ENCODE measurements around the gene SQSTM1. TPM values are rescaled to one million over a fixed set of nuclear protein-coding genes. Genes with fewer than 3 reads are reported as not detected.

The SQSTM1 gene
- total and polyA plus RNA-seq, 11 donors: 177 to 747 (median 396) TPM

GRCh38 chr5:179827680-179828079, 7.0 kb downstream of the SQSTM1 start:
- Histone ChIP-seq H3K27me3 (no peaks in the 10 kb centered on the region), H3K27ac (peak overlapping the region in 4 of 12 donors; percentile 7 to 62 (median 27)), H3K9me3 (no peaks in the 10 kb centered on the region), H3K36me3 (peaks cover 0 to 100% (median 100%) of the 10 kb centered on the region in 9 donors), H3K4me3 (no peak overlapping the region), H3K4me1 (peaks cover 10 to 56% (median 46%) of the 10 kb centered on the region in 12 donors)
- peak in 3 of 4 donors; percentile 25 to 69 (median 38) for ATAC-seq
- intact Hi-C loops (cut with DNase I): loop anchor here in 1 of 10 donors (10.0 kb wide), 1 partner anchor 203 kb away; the partner anchor contains the start of gene HNRNPH1
- DNase-seq: peak in 3 of 5 donors; percentile 54 to 66 (median 55)
- TF ChIP-seq CTCF (IDR thresholded peaks at IDR 0.05) (no peak), POLR2A (IDR thresholded peaks at IDR 0.05) (no peak)
- WGBS, 4 donors: 59 to 64% (median 63%) methylated on average over 9 of the region's 9 CpGs

GRCh38 chr5:179828756-179829421, 8.2 kb downstream of the SQSTM1 start:
- 79 to 92% (median 86%) methylated on average over 3 of the region's 3 CpGs for WGBS, 4 donors
- DNase-seq (no peak), ATAC-seq (no peak)
- intact Hi-C loops (cut with DNase I): loop anchor here in 1 of 10 donors (10.0 kb wide), 1 partner anchor 204 kb away; the partner anchor contains the start of gene HNRNPH1
- no peaks in the 10 kb centered on the region for H3K9me3 ChIP-seq
- peaks cover 0 to 100% (median 100%) of the 10 kb centered on the region in 9 donors for H3K36me3 ChIP-seq
- no peaks in the 10 kb centered on the region for H3K27me3 ChIP-seq
- H3K4me3 ChIP-seq: no peak overlapping the region
- H3K4me1 ChIP-seq: peaks cover 0 to 43% (median 35%) of the 10 kb centered on the region in 12 donors
- no peak for TF ChIP-seq POLR2A (IDR thresholded peaks at IDR 0.05)
- no peak for TF ChIP-seq CTCF (IDR thresholded peaks at IDR 0.05)
- H3K27ac ChIP-seq: peak overlapping the region in 1 of 12 donors; percentile 33

- Histone ChIP-seq H3K27me3 (no peaks in the 10 kb centered on the region), H3K27ac (no peak overlapping the region), H3K4me1 (peaks cover 0 to 35% (median 25%) of the 10 kb centered on the region in 12 donors), H3K4me3 (no peak overlapping the region), H3K9me3 (no peaks in the 10 kb centered on the region), H3K36me3 (peaks cover 0 to 98% (median 94%) of the 10 kb centered on the region in 9 donors)
- ATAC-seq (no peak), DNase-seq (no peak)
- 73 to 82% (median 80%) methylated on average over 7 of the region's 7 CpGs for WGBS, 4 donors
- no peak for TF ChIP-seq CTCF (IDR thresholded peaks at IDR 0.05)
- TF ChIP-seq POLR2A (IDR thresholded peaks at IDR 0.05): no peak
- intact Hi-C loops (cut with DNase I): loop anchor here in 1 of 10 donors (10.0 kb wide), 1 partner anchor 205 kb away; the partner anchor contains the start of gene HNRNPH1
Observed at GRCh38 chr5:179829732-179830435, 9.2 kb downstream of the SQSTM1 start.
